Lower leg skin (tissue), 3 donors: ENCODE data around the gene CEP350.

ENCODE experiments used
- POLR2A ChIP-seq, 2 donors: fragments of 450-650 bp; IDR thresholded peaks; one replicate each; pipeline ENCODE4 v1.6.1; 2016 to 2017; ENCODE audit warnings: antibody characterized with exemption in 2 of 2, mild to moderate bottlenecking in 1 of 2, moderate library complexity in 1 of 2
- TF ChIP-seq, protein P1 (sequence below), 3 donors: fragments of 450-650 bp; IDR thresholded peaks; one replicate each; pipeline ENCODE4 v1.5.1; 2016; ENCODE audit warnings: antibody characterized with exemption in 3 of 3, mild to moderate bottlenecking in 3 of 3, moderate library complexity in 2 of 3

GRCh38 chr1:180151508-180151907 lies 196.9 kb downstream of the CEP350 start:
- TF ChIP-seq, protein P1, sequence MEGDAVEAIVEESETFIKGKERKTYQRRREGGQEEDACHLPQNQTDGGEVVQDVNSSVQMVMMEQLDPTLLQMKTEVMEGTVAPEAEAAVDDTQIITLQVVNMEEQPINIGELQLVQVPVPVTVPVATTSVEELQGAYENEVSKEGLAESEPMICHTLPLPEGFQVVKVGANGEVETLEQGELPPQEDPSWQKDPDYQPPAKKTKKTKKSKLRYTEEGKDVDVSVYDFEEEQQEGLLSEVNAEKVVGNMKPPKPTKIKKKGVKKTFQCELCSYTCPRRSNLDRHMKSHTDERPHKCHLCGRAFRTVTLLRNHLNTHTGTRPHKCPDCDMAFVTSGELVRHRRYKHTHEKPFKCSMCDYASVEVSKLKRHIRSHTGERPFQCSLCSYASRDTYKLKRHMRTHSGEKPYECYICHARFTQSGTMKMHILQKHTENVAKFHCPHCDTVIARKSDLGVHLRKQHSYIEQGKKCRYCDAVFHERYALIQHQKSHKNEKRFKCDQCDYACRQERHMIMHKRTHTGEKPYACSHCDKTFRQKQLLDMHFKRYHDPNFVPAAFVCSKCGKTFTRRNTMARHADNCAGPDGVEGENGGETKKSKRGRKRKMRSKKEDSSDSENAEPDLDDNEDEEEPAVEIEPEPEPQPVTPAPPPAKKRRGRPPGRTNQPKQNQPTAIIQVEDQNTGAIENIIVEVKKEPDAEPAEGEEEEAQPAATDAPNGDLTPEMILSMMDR (IDR thresholded peaks at IDR 0.05) = no peak
- TF ChIP-seq POLR2A (IDR thresholded peaks at IDR 0.05) = no peak
